ENCODE data around the gene G3BP2. TPM values are rescaled to one million over a fixed set of nuclear protein-coding genes. Genes with fewer than 3 reads are reported as not detected.
"Not testable (repeated sequence)": the region's sequence is repeated elsewhere in the genome, so short reads cannot be mapped to it uniquely, and the experiment has no call there.

G3BP2 gene
- total and polyA plus RNA-seq, 2 of the 8 experiments (the other 6 are each of a cell fraction or from before 2014, with no cell fraction given), result 83.7 to 378 TPM

- TF ChIP-seq POLR2AphosphoS5 (IDR thresholded peaks at IDR 0.05; ENCODE audit: low read depth, low read length), result no peak
- no peak for TF ChIP-seq HDAC2 (IDR thresholded peaks at IDR 0.05; ENCODE audit: borderline replicate concordance in 1 of 2, low read depth in 2 of 2, low read length in 2 of 2)
- no peak for TF ChIP-seq FOSL1 (IDR thresholded peaks at IDR 0.05; ENCODE audit: insufficient read depth, low read depth, low read length)
- TF ChIP-seq BCL11A (IDR thresholded peaks at IDR 0.05; ENCODE audit: low read depth in 2 of 2, low read length in 2 of 2), result no peak
- no peak for TF ChIP-seq TEAD4 (IDR thresholded peaks at IDR 0.05; ENCODE audit: low read depth, low read length)
- no peak for TF ChIP-seq GABPA (IDR thresholded peaks at IDR 0.05; ENCODE audit: borderline replicate concordance, insufficient read depth, low read length)
- no peak for TF ChIP-seq BRCA1 (IDR thresholded peaks at IDR 0.05; ENCODE audit: low read depth, low read length)
Observed at GRCh38 chr4:75666299-75666698, 6.9 kb downstream of the G3BP2 start (continued).

DNA sequence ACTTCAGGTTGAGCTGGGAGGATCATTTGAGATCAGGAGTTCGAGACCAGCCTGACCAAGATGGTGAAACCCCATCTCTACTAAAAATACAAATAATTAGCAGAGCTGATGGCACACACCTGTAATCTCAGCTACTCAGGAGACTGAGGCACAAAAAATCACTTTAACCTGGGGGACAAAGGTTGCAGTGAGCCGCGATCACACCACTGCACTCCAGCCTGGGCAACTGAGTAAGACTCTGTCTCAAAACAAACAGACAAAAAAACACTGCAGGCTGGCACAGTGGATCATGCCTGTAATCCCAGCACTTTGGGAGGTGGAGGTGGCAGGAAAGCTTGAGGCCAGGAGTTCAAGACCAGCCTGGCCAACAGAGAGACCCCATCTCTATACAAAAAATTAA lies 8.6 kb downstream of the G3BP2 start:
- H3K4me2 ChIP-seq (ENCODE audit: insufficient read depth in 1 of 2, low read depth in 2 of 2, low read length in 2 of 2); H3K27ac ChIP-seq (ENCODE audit: low read depth, low read length); H2BK20ac ChIP-seq (ENCODE audit: low read length); H2AFZ ChIP-seq (ENCODE audit: low read length); H3K4me1 ChIP-seq (replicated peaks in 1 of 4; ENCODE audit: control insufficient read depth in 3 of 4, insufficient read depth in 4 of 4, low read length in 3 of 4); H2BK120ac ChIP-seq (replicated peaks; ENCODE audit: low read depth, low read length); DNase-seq (ENCODE audit: low read depth in 1 of 2, low spot score in 2 of 2); H3K4me3 ChIP-seq (ENCODE audit: extremely low read depth in 1 of 4, insufficient read depth in 2 of 4, low read depth in 3 of 4, low read length in 4 of 4); H2BK12ac ChIP-seq (ENCODE audit: low read depth, low read length); H3K9me3 ChIP-seq (ENCODE audit: insufficient read depth in 2 of 2, low read depth in 1 of 2, low read length in 1 of 2); H3K23me2 ChIP-seq (ENCODE audit: low read depth, low read length); H3K56ac ChIP-seq (replicated peaks; ENCODE audit: insufficient read length, low read depth, low read length); H3K18ac ChIP-seq (ENCODE audit: extremely low read depth, low read length); H4K91ac ChIP-seq (replicated peaks; ENCODE audit: insufficient read length, low read length); H3K4ac ChIP-seq (replicated peaks; ENCODE audit: insufficient read length, low read depth, low read length); FAIRE-seq; H3K9ac ChIP-seq (replicated peaks in 1 of 4; ENCODE audit: extremely low read depth in 1 of 4, low read depth in 3 of 4, low read length in 3 of 4); H2BK5ac ChIP-seq (ENCODE audit: low read depth, low read length); H2BK15ac ChIP-seq (ENCODE audit: low read length); H3K79me1 ChIP-seq (ENCODE audit: low read depth, low read length); H3K14ac ChIP-seq (ENCODE audit: insufficient read length); H3K27me3 ChIP-seq (replicated peaks in 1 of 4; ENCODE audit: control insufficient read depth in 3 of 4, extremely low read depth in 1 of 4, insufficient read depth in 3 of 4, low read length in 3 of 4); H2AK5ac ChIP-seq (ENCODE audit: low read depth, low read length); H4K8ac ChIP-seq (ENCODE audit: extremely low read depth, insufficient read depth, low read length); H3K23ac ChIP-seq (ENCODE audit: insufficient read length); H4K5ac ChIP-seq (ENCODE audit: insufficient read length, low read depth, low read length): not testable (repeated sequence)
- Histone ChIP-seq H3K36me3 (ENCODE audit: control insufficient read depth in 2 of 4, insufficient read depth in 4 of 4, low read length in 3 of 4) (peaks cover 0 to 27% (median 11%) of the 10 kb centered on the region in 4 experiments; a peak in 6 of 8 replicates), H4K20me1 (replicated peaks in 1 of 2; ENCODE audit: control insufficient read depth in 1 of 2, insufficient read depth in 2 of 2, low read length in 2 of 2) (peaks cover 29 to 45% of the 10 kb centered on the region in 2 experiments), H3K79me2 (ENCODE audit: control insufficient read depth in 1 of 2, insufficient read depth in 2 of 2, low read length in 2 of 2) (peaks cover 53 to 98% of the 10 kb centered on the region in 2 experiments)
- ChIA-PET POLR2A (ENCODE audit: partially characterized antibody) (interaction anchor here (0.6 to 2.4 kb wide), 5 partner anchors 9 to 292 kb away, joined by 3 to 15 read pairs (median 4); partner anchors contain the start of genes G3BP2 and USO1), CTCF (ENCODE audit: partially characterized antibody) (interaction anchor here (0.6 to 4.4 kb wide), 3 partner anchors 59 to 679 kb away, joined by 3 to 15 read pairs (median 3); partner anchors contain the start of gene USO1)
- WGBS, 2 experiments (ENCODE audit: extremely low coverage in 1 of 2, insufficient coverage in 1 of 2, insufficient read length in 1 of 2, insufficient replicate concordance in 2 of 2, low coverage in 1 of 2, low lambda C conversion rate in 2 of 2, missing lambda C conversion rate in 1 of 2), result 92% methylated on average over 3 of the region's 3 CpGs; no CpG with 5 or more reads in 1 of the 2 experiments
